Measurements from ENCODE around the gene KCNA4.
"Not testable (repeated sequence)": the region's sequence is repeated elsewhere in the genome, so short reads cannot be mapped to it uniquely, and the experiment has no call there.

KCNA4 gene

DNA sequence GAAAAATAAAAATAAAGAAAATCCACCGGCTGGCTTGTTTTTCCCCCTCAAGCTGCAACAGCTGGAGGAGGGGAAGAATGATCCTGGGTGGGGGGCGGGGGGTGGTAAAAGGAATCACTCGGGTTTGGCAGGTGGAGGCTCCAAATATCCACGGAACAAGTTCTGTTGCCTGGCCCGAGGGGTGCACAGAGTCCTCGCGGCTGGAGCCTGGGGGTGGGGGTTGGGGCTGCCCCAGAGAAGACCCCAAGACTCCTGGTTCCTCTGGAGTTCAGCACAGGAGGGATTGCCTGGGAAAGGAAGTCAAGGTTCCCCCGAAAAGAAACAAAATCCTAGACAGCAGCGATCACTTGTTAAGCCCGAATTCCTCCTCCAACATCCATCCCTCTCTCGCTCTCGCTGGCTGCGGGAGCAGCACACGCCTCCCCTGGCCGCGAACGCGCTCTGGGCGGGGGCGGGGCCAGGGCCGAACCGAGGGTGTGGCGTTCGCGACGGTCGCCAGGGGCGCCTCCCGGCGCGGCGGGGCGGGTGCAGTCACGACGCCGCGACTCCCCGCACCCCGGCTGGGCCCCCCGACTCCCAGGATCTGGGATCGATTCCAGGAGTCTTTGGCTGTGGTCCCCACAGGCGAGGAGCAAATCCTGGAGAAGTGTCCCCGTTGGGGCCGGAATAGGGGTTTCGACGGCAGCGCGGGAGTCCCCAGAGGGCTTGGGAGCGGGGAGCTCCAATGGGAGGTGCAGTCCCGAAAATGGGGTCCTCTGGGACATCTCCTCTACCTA, at the start of gene KCNA4:
KCNA4 (minus strand) TSS at position 443 of the 776 bp plus-strand sequence. CDS start 4,352 bp downstream, outside the sequence.
- DNase-seq = peak; percentile 39 to 59 (median 57)

DNA sequence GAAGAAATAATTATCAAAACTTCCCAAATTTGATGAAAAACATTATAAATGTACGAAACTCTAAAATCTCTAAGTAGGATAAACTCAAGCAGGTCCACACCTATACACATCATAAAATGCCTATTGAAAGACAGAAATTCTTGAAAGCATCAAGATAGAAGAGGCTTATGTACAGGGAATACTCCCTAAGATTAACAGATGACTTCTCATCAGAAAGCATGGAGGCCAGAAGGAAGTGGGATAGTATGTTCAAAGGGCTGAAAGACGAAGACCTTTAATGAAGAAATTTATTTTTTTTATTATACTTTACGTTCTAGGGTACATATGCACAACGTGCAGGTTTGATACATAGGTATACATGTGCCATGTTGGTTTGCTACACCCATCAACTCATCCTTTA, 45.3 kb upstream of the KCNA4 start:
- no peak for DNase-seq

DNA sequence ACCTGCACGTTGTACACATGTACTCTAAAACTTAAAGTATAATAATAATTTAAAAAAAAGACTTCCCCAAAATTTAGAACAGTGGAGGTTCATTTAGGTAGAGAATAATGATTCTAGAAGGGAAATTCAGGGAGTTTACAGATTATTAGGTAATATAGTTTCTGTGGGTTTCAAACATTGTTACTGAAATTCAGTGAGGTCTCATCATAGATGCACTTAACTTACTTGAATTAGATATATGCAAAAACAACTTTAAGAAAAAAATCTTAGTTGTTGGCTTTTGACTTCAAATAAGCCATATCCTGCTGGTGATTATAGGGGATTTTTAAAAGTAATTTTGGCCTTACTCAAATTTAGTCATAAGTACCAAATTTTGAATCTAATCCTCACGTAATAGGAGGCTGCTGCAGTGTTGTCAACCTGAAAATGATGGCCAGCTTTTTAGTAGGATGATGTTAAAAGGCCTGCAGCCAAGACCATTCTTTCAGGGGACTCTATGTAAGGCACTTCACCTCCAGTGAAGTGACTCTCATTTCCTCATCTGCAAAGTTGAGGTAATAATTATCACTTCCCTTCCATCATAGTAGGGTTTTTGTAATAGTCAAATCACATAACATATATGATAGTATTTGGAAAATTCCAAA, 42.5 kb upstream of the KCNA4 start:
- no peak for DNase-seq

DNA sequence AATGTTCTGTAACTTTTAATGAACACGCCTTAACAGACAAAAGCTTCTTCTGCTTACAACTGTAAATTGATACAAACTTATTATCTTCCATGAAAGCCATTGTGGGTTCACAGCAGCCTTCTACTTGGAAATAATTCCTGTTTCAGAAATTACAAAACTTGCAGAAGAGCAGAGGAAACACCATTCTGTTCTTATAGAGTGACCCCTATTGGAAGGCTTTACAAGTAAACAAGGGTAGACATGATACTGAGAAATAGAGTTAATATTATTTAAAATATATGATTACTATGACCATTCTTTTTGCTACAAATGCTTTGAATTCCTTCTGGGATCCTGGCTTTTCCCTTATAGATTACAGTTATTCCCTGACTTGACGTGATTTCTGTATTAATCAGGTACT, 32.4 kb upstream of the KCNA4 start:
- DNase-seq = no peak

DNA sequence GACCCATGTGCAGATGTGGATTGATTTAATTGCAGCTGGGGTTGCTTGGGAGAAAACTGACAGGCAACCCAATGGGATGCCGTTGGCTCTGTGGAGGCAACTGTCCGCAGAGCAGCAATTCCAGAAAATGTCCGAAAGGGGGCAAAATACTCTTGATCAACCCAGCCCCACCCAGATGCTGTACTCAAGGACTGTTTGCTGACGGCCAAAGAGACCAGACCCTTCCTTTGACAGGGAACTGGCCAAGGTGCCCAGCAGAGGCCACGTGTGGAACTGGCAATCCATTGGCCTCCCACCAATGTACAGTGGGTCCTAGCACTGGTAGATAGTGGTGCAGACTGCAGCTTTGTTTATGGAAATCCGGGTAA, 29.7 kb upstream of the KCNA4 start:
- no peak for DNase-seq

DNA sequence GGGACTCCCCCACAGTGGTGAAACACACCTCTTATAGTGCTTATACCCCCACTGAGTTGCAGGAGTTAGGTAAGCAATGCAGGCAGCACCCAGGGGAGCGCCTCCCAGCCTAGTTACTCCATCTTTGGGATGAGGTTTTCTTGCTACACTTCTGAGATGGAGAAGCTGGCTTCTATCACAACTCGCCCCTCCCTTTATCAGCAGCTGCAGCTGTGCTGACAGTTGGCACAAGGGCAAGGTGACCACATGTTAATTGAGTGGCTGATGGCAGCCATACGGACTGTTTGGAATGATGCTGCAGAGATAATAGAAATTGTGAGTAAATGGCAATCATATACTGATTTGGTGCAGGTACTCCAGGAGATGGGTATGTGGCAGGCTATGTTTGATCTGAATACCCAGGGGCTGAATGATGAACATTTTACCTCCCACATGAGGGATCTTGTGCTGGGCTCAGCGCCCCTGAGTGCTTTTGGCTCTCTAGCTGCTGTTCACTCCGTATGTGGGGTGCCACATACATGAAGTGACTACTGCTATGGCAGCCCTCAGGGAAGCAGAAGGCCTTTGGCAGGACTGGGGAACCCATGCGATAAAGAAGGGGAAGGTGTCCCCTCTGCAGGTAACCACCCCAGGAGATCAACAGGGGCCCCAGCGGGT, 29.2 kb upstream of the KCNA4 start:
- DNase-seq = no peak

DNA sequence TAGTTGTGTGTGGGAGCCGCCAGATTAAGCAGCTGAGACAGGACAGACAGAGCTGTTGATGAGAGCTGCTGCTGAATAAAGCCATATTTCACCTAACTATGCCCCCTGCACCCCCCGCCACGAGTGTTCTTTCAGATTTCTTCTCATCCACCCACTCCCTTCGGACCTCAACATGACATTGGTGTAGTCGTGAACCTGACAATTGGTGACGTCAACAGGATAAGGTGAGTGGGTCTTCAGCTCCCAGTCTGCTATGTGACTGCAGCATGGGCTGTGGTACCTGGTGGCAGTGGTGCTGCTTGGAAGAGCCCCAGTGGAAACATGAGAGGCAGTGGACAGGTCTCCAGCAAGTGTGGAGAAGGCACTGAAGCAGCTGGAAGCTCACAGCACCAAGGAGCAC, 28.3 kb upstream of the KCNA4 start:
- no peak for DNase-seq

DNA sequence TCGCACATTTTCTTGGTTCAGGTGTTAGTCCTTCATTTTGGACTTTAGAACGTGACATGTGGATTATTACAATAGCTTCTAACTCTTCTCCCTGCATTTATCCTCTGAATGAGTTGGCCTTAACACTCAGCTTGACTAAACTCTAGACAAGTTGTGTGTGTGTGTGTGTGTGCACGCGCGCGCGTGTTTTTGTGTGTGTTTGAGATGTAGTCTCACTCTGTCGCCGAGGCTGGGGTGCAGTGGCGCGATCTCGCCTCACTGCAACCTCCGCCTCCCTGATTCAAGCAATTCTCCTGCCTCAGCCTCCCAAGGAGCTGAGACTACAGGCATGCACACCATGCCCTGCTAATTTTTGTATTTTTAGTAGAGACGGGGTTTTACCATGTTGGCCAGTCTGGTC, 24.3 kb upstream of the KCNA4 start:
- no peak for DNase-seq

DNA sequence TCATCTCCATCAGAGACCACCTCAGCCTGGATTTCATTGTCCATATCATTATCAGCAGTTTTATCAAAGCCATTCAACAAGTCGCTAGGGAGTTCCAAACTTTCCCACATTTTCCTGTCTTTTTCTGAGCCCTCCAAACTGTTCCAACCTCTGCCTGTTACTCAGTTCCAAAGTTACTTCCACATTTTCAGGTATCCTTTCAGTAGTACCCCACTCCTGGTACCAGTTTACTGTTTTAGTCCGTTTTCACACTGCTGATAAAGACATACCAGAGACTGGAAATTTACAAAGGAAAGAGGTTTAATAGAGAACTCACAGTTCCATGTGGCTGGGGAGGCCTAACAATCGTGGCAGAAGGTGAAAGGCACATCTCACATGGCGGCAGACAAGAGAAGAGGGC, 17.9 kb upstream of the KCNA4 start:
- DNase-seq = not testable (repeated sequence)

DNA sequence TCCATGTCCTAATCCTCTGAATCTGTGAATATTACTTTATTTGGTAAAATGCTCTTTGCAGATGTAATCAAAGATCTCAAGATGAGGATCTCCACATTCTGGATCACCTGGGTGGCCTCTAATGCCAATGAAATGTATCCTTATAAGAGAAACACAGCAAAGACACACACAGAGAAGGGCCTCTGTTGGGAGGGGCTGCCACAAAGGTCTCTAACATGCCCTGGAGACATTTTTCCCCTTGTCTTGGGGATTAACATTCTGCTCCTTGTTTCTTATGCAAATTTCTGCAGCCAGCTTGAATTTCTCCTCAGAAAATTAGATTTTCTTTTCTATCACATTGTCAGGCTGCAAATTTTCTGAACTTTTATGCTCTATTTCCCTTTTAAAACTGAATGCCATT, 17.3 kb upstream of the KCNA4 start:
- DNase-seq = not testable (repeated sequence)

DNA sequence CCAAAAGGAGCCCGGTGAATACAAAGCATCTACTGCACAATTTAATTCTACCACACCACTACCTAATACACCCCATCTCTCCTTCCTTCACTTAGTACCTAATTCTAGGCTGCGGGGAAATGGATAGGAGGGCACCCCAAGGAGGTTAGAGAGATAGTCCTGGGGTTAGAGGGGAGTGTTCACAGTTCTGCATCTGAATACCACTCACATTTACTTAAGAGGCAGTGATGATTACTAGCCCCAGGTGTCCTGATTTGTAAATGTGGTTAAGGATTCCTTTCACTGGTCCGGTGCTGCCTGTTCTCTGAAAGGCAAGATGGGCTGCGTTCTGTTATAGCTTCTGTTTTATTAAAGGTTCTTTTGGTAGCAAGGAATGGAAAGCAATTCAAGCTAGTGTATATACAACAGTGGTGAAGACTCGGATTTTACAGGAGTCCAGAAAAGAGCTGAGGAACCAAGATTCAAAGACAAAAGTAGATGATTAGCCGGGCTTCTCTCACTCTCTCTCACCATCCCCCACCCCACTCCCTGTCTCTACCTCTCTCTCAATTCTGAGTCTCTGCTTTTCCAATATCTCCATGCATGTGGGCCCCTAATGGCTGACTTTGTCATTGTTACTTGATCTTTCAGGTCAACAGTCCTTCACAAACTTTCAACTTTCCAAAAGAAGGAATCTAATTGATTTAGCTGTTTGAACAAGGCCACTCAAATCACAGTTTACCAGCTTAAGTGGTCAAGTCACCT, 8.7 kb upstream of the KCNA4 start:
- DNase-seq = peak in 1 of 3 experiments; percentile 18

DNA sequence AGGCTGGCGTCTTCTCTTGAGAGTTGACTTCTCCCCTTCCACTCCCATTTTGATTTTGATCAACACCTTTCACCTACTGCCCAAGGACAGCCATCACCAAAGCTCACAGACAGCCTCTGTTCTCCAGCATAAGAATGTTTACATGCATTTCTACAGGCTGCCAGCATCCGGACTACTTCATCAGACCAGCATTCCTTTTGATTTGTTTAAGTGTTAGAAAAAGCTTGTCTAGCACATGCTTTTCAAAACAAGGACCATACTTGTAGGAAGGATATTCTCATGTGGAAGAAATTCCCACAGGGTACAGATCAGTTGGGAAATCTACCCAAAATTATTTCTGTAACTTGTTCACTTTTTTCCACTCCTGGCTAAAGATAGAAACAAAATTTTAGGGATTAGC, 6.2 kb upstream of the KCNA4 start:
- DNase-seq = no peak

DNA sequence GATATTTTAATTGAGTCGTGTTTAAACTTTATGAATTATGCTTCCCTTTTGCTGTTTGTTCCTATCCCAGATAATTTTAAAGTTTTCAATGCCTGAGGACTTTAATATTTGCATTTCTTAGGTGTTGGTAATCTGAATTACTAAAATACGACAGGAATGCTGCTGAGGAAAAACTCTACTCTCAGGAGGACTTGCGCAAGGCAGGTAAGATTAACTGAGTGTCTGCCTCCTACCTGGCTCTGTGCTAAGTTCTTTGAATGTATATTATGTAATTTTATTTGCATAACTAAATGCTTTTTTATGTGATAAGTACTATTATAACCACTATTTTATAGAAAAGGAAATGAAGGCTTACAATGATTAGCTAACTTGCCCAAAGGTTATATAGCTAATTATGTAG, 2.7 kb upstream of the KCNA4 start:
- DNase-seq = no peak

DNA sequence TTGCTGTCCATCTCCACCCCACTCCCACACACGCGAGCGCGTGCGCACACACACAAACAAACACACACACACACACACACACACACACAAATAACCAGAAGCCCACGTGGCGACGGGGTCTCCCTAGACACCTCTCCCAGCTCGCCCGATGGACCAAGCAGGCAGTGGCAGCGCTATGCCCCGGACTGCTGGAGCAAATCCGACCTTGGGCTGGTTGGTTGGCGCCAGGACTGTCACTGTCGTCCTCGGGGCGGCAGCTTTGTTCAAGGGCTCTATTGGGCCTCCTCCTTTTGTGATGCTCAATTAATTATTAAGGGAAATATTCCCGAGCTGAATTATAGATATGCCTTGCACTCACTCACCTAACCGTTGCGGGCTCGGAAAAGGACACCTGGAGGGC, 1.7 kb upstream of the KCNA4 start:
- no peak for DNase-seq

DNA sequence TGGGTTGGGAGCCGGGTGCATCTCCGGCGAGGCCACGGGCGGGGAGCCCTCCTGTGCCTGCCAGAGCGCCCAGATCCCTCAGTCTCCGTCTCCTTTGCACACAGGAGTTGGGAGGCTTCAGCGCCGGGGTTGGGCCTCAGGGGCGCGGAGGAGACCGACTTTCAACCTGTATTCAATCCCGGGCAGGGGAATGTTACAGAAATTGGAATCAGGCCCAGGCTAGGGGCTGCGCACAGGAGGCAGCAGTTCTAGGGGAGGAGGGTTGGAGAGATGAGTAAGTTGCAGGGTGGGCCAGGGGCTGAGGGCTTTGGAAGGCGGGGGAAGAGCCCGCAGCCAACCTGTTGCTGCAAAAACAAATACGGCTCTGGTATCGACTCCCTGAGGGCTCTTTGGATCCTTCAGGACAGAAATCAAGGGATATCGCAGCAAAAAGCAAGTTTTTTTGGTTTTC, 640 bp upstream of the KCNA4 start:
- no peak for DNase-seq

DNA sequence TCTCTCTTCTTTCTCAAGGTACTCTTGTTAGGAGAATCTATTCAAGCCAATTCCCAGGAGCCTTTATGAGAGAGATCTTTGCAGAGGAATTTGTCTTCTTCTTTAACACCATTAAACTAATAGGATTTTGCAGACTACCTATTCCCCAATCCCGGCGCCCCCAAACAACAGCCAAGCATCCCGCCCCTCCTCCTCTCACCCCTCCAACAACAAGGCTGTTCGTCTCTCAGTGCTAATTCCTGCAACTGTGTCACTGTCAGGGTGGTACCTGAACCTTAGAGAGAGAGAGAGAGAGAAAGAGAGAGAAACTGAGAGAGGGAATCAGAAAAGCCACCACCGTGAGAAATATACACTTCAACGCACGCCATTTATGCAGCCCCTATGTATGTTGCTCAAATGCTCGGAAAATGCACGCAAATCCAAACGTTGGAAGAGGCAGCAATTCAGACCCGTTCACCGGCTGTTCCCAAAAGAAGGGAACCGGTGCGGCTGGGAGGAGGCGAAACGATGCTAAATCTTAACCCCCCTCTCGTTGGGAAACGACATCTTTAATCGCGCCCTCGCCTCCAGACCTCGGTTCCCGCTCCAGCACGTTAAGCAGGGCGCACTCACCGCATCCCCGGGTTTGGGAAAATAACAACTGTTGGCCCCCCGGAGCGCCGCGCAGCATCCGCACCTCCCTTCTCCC, 961 bp downstream of the KCNA4 start:
- DNase-seq = peak in 2 of 3 experiments; percentile 28 to 43

DNA sequence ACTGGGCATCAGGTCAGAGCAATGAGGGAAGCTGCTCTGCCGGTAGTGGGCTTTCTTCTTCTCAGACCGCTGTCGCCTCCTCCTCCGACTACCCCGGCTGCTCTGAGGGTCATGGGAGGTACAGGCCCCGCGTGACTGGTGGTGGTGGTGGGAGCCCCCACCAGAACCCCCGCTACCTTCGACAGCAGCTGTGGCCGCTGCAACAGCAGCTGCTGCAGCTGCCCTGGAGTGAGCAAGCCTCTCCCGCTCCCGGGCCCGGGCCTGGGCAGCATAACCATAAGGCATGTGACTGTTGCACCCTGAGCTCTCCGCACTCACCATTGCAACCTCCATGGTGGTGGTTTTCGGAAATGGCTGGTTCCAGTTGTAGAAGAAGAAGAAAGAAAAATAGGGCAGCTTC, 4.5 kb downstream of the KCNA4 start:
- no peak for DNase-seq

DNA sequence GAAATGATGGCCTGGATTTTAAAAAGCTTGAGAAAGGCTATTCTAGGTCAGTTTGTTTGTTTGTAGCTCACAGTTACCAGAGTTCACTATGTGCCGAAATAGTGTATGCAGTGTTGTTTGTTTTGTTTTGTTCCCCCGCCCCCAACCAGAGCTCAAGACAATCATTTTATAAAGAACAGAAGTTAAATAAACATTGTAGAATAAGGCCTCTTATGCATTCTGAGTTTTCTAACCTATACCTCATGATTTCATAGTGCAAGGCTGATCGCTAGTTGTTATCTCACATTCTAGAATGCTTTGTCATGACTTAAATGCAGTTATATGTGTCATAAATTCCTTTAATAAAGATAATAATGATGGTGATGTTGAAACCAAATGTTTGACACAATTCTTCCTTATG, 7.8 kb downstream of the KCNA4 start:
- DNase-seq = no peak

DNA sequence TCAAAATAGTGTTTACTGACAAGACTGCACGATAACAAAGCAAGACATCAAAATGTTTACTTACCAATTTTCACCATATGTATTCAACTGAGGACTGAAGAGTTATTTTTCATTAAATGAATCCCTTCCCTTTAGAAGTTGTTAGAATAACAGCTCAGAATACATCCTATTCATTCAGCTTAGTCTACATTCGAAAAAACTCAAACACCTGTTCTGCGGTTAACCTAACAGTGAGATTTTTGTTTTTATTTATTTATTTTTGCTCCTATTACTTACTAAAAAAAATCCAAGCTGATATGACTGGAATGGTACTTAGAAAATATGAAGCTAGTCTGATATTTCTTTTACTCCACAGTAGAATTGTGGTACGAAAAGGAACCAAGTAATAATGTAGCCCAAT, 10.0 kb downstream of the KCNA4 start:
- DNase-seq = peak in 1 of 3 experiments; percentile 23

DNA sequence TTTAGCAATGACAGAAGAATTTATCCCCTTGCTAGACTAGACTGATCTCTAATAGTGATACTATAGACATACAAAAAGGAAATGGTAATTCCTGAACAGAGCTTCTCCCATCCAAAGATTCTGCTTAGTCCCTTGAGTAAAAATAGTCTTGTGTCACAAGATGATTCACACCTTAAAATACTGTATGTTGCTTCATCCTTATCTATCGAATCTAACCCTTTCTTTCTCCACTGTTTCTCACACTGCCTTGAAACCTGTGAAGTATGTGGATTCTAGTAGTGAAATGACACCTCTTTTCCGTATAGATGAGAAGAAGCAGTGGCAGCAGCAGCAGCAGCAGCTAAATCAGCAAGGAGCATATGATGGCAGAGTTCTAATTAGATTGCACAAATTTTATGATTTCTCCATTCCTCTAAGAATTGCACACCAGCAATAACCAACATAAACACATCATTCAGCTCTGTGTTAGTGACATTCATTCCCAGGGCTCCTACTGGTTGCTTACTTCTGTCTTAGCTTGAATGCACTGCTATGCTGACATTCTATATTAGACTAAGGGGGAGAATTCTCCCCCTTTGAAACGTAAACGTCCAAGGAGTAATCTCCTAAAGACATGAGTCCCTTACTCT, 14.6 kb downstream of the KCNA4 start:
- DNase-seq = no peak

DNA sequence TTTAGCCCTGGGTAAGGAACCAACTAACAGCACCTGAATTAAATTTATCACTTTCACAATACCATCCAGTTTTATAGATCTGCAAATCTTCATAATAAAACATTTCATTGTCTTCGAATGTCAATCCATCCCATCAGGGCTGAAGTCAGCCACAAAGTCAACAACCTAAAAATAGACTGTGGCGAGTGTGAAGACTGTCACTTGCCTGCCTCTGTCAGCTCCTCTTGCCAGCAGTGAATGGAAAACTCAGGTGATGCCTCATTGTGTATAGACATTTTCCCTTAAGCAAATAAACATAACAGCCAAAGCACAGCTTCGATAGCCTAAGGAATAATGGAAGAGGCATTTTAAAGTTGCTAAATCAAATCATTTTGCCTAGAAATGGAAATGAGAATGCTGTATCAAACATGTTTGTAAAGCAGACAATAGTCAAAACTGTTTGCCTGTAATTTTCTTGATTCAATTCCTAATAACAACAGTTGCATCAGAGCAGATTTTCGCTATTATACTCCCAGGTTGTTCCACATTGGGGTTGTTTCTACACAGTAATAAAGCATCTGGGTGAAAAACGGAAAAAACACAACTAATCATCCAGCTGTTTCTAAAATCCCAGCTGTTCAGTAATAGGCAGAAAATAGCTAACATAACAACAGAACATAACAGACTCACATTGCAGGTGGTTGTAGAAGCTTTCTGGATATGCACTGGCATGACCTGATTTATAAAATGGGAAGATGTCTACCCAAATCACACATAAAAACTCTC, 15.7 kb downstream of the KCNA4 start:
- peak; percentile 11 to 81 (median 52) for DNase-seq

All from NCI-H1417 (cell line).